Gastroesophageal sphincter (tissue), 3 donors: ENCODE measurements around the gene CTIF.

ENCODE experiments used
- EP300 ChIP-seq: sonication (generic); formaldehyde crosslinking; IDR thresholded peaks from one replicate; pipeline ENCODE4 v1.6.1; 2017; ENCODE audit warnings: antibody characterized with exemption, mild to moderate bottlenecking
- TF ChIP-seq, protein P1 (sequence below), 4 experiments: fragments of 200-600 bp in 2 of 4; fragments of 450-650 bp in 2 of 4; sonication (generic) in 1 of 4; IDR thresholded peaks; one replicate each; pipeline ENCODE4 v1.5.1; 2017 to 2019; ENCODE audit warnings: antibody characterized with exemption in 4 of 4, mild to moderate bottlenecking in 2 of 4, moderate library complexity in 2 of 4

DNA sequence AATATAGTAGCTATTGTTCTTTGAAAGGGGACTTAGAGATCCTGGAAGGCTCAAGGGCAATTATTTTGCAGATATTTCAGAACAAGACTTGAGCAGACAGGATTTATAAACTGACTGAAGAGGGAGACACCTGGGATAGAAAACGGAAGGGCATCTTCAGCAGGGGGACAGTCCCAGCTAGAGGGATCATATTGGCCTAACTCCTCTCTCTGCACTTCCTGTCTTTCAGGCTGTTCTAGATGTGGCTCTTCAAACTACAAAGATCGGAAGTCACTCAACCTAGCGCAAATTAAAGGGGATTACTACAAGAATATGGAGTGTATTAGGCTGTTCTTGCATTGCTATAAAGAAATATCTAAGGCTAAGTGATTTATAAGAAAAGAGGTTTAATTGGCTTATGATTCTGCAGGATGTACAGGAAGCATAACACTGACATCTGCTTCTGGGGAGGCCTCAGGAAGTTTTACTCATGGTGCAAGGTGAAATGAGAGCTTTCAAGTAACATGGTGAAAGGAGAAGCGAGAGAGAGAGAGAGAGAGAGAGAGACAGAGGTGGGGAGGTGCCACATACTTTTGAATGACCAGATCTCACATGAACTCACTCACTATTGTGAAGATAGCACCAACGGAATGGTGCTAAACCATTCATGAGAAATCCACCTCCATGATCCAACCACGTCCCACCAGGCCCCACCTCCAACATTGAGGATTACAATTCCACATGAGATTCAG, 5.3 kb upstream of the CTIF start:
- TF ChIP-seq, protein P1, sequence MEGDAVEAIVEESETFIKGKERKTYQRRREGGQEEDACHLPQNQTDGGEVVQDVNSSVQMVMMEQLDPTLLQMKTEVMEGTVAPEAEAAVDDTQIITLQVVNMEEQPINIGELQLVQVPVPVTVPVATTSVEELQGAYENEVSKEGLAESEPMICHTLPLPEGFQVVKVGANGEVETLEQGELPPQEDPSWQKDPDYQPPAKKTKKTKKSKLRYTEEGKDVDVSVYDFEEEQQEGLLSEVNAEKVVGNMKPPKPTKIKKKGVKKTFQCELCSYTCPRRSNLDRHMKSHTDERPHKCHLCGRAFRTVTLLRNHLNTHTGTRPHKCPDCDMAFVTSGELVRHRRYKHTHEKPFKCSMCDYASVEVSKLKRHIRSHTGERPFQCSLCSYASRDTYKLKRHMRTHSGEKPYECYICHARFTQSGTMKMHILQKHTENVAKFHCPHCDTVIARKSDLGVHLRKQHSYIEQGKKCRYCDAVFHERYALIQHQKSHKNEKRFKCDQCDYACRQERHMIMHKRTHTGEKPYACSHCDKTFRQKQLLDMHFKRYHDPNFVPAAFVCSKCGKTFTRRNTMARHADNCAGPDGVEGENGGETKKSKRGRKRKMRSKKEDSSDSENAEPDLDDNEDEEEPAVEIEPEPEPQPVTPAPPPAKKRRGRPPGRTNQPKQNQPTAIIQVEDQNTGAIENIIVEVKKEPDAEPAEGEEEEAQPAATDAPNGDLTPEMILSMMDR (IDR thresholded peaks at IDR 0.05) = no peak
- no peak for TF ChIP-seq EP300
